MM.1S (cell line): Measurements from ENCODE around the gene NTRK2.
A peak's percentile ranks its signal among the peaks of the same experiment; 100 is the strongest.

Source experiments
- DNase-seq: peaks from one replicate; pipeline ENCODE4 v3.0.0-alpha.2; 2015
- H2AFZ ChIP-seq: fragments of 300-600 bp; sonication (generic); 2 replicates; pipeline ENCODE4 v1.6.0; 2016; ENCODE audit warnings: antibody characterized with exemption, low read length
- H3F3A ChIP-seq: fragments of 300-600 bp; sonication (generic); 2 replicates; pipeline ENCODE4 v1.6.1; 2016; ENCODE audit warnings: mild to moderate bottlenecking, antibody characterized with exemption, low read length, moderate library complexity, mixed read lengths; ENCODE audit not compliant: insufficient read depth
- H3K27ac ChIP-seq: fragments of 300-600 bp; sonication (generic); 2 replicates; pipeline ENCODE4 v1.5.1; 2016; ENCODE audit warnings: mild to moderate bottlenecking, low read length
- H3K27me3 ChIP-seq: fragments of 300-600 bp; sonication (generic); replicated peaks from 2 replicates; pipeline ENCODE4 v1.6.0; 2016; ENCODE audit warnings: low read length; ENCODE audit not compliant: insufficient read depth
- H3K36me3 ChIP-seq: fragments of 300-600 bp; sonication (generic); replicated peaks from 2 replicates; pipeline ENCODE4 v1.6.1; 2016; ENCODE audit warnings: mild to moderate bottlenecking, low read length, mixed read lengths; ENCODE audit not compliant: insufficient read depth
- H3K4me1 ChIP-seq: fragments of 300-600 bp; sonication (generic); 2 replicates; pipeline ENCODE4 v1.6.1; 2016; ENCODE audit warnings: low read length, mixed read lengths
- H3K4me2 ChIP-seq: fragments of 300-600 bp; sonication (generic); 2 replicates; pipeline ENCODE4 v1.6.0; 2016; ENCODE audit warnings: low read depth, low read length
- H3K4me3 ChIP-seq: fragments of 300-600 bp; sonication (generic); 2 replicates; pipeline ENCODE4 v1.5.1; 2016; ENCODE audit warnings: low read length, mixed read lengths
- H3K79me2 ChIP-seq: fragments of 300-600 bp; sonication (generic); 2 replicates; pipeline ENCODE4 v1.6.1; 2016; ENCODE audit warnings: mixed run types, low read length, mixed read lengths
- H3K9ac ChIP-seq: fragments of 300-600 bp; sonication (generic); 2 replicates; pipeline ENCODE4 v1.6.1; 2016; ENCODE audit warnings: low read length, mixed read lengths
- H3K9me2 ChIP-seq: fragments of 300-600 bp; sonication (generic); replicated peaks from 2 replicates; pipeline ENCODE4 v1.6.1; 2016; ENCODE audit warnings: mild to moderate bottlenecking, low read length, mixed read lengths; ENCODE audit not compliant: insufficient read depth
- H3K9me3 ChIP-seq: fragments of 300-600 bp; sonication (generic); replicated peaks from 2 replicates; pipeline ENCODE4 v1.6.1; 2016; ENCODE audit warnings: mild to moderate bottlenecking, low read length, mixed read lengths; ENCODE audit not compliant: insufficient read depth
- H4K20me1 ChIP-seq: fragments of 300-600 bp; sonication (generic); 2 replicates; pipeline ENCODE4 v1.6.1; 2016; ENCODE audit warnings: mild to moderate bottlenecking, low read length, moderate library complexity, mixed read lengths; ENCODE audit not compliant: insufficient read depth
- EZH2 ChIP-seq: fragments of 300-600 bp; sonication (generic); optimal IDR thresholded peaks from 2 replicates; pipeline ENCODE3; 2017; ENCODE audit warnings: low read depth, mild to moderate bottlenecking, antibody characterized with exemption, low read length, mixed read lengths
- EZH2phosphoT487 ChIP-seq: fragments of 300-600 bp; sonication (generic); IDR thresholded peaks from 2 replicates; pipeline ENCODE4 v1.6.1; 2018; ENCODE audit warnings: antibody characterized with exemption, low read length
- TF ChIP-seq, protein P1 (sequence below): fragments of 300-600 bp; sonication (generic); IDR thresholded peaks from 2 replicates; pipeline ENCODE4 v1.5.1; 2016; ENCODE audit warnings: antibody characterized with exemption, low read length, mixed read lengths

Gene NTRK2

DNA sequence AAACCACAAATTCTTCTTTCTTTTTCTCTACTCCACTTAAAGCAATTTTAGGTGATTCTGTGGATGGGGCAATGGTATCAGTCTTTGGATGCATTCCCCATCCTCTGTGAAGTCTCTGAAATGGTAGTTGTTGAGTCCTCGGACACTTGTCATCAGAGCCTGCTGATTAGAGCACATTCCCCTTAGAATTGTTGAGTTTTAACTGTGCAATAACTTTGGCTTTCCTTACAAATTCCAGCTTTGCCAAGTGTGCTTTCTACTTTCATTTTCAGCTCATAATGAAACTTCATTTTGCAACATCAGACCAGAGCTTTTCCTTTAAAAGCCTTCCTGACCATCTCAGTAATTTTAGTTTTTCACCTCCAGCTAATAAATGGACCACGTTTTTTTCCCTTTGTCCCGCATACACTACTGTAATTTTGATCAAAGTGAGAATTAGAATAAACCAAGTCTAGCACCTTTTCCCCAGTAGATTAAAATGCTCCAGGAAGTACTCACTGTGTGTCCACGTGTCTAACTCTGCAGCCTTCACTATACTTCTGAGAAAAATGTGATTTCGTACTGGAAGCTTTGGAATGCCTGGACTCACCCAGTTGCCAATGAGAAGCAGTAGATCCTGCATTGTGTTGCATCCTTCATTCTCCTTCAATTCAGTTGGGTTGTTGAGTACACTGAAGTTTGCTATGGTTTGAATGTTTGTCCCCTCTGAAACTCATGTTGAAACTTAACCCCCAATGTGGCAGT is 135.6 kb downstream of the NTRK2 start:
- no peaks in the 10 kb centered on the region for H3K36me3 ChIP-seq
- no peaks in the 10 kb centered on the region for H3K9me3 ChIP-seq
- peaks cover 3% of the 10 kb centered on the region; the same call in 1 of the 2 replicates for H3F3A ChIP-seq
- H3K4me3 ChIP-seq = no peak overlapping the region
- H4K20me1 ChIP-seq = no peaks in the 10 kb centered on the region
- H3K79me2 ChIP-seq = no peaks in the 10 kb centered on the region
- no peak overlapping the region for H3K9ac ChIP-seq
- H3K4me2 ChIP-seq = peak overlapping the region; percentile 28
- no peaks in the 10 kb centered on the region for H3K9me2 ChIP-seq
- no peak for DNase-seq
- TF ChIP-seq, protein P1, sequence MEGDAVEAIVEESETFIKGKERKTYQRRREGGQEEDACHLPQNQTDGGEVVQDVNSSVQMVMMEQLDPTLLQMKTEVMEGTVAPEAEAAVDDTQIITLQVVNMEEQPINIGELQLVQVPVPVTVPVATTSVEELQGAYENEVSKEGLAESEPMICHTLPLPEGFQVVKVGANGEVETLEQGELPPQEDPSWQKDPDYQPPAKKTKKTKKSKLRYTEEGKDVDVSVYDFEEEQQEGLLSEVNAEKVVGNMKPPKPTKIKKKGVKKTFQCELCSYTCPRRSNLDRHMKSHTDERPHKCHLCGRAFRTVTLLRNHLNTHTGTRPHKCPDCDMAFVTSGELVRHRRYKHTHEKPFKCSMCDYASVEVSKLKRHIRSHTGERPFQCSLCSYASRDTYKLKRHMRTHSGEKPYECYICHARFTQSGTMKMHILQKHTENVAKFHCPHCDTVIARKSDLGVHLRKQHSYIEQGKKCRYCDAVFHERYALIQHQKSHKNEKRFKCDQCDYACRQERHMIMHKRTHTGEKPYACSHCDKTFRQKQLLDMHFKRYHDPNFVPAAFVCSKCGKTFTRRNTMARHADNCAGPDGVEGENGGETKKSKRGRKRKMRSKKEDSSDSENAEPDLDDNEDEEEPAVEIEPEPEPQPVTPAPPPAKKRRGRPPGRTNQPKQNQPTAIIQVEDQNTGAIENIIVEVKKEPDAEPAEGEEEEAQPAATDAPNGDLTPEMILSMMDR = no peak
- TF ChIP-seq EZH2phosphoT487 = no peak
- TF ChIP-seq EZH2 = no peak
- H3K4me1 ChIP-seq = peaks cover 10% of the 10 kb centered on the region
- H2AFZ ChIP-seq = no peak overlapping the region
- H3K27ac ChIP-seq = no peak overlapping the region
- H3K27me3 ChIP-seq = no peaks in the 10 kb centered on the region

DNA sequence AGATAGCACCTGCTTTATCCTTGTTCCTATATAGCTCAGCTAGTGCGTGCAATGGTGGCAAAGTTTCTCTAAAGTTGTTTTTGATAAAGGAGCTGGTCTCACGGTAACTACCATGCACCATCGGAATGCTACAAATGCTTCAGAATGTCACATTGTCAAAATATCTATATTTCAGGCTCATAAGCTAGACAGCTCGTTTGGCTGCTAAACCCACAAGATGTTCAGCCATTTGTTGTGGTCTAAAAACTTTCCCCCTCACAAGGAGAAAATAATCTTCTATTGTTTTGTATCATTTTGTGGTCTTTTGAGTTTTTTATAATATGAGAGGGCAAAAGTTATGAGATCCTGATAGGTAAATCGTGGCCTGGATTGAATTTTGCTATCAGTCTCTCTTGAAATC is 137.9 kb downstream of the NTRK2 start:
- no peak for DNase-seq
- no peaks in the 10 kb centered on the region for H3K36me3 ChIP-seq
- H3K27ac ChIP-seq = no peak overlapping the region
- peaks cover 10% of the 10 kb centered on the region for H3K4me1 ChIP-seq
- H3K27me3 ChIP-seq = no peaks in the 10 kb centered on the region
- H3F3A ChIP-seq = peaks cover 3% of the 10 kb centered on the region; the same call in 1 of the 2 replicates
- H3K4me2 ChIP-seq = no peak overlapping the region
- H3K9me2 ChIP-seq = no peaks in the 10 kb centered on the region
- no peaks in the 10 kb centered on the region for H4K20me1 ChIP-seq
- H3K9me3 ChIP-seq = no peaks in the 10 kb centered on the region
- H2AFZ ChIP-seq = no peak overlapping the region
- no peak for TF ChIP-seq EZH2phosphoT487
- no peaks in the 10 kb centered on the region for H3K79me2 ChIP-seq
- H3K4me3 ChIP-seq = no peak overlapping the region
- H3K9ac ChIP-seq = no peak overlapping the region

DNA sequence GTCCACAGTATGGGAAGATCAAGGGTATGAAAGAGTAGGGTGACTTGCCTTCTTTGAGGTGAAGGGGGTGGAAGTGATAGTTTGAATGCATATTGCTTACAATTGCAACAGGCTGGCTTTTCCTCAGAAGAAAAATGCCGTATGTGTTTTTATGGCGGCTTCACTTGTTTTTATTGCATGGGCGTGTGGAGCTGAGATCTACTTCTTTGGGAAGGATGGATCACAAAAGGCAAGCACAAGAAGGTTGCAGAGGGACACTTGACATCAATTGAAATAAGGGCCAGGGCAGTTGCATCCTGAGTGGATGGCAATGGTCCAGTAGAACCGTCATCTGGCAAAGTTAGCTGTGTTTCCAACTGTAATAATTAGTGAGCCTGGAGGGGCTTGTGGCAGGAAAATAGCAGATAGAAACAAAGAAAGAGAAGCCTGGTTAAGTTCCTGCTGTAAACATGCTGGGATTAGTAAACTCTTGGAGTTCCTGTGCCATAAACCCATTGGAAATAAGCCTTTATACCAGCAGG is 138.4 kb downstream of the NTRK2 start:
- H3K9me2 ChIP-seq = no peaks in the 10 kb centered on the region
- H3F3A ChIP-seq = peaks cover 3% of the 10 kb centered on the region; the same call in 1 of the 2 replicates
- H3K4me3 ChIP-seq = no peak overlapping the region
- no peak for DNase-seq
- no peaks in the 10 kb centered on the region for H3K27me3 ChIP-seq
- peaks cover 10% of the 10 kb centered on the region for H3K4me1 ChIP-seq
- no peak overlapping the region for H3K27ac ChIP-seq
- H3K4me2 ChIP-seq = no peak overlapping the region
- H2AFZ ChIP-seq = no peak overlapping the region
- H4K20me1 ChIP-seq = no peaks in the 10 kb centered on the region
- H3K9me3 ChIP-seq = no peaks in the 10 kb centered on the region
- no peaks in the 10 kb centered on the region for H3K79me2 ChIP-seq
- TF ChIP-seq EZH2 (no peak), EZH2phosphoT487 (no peak)
- TF ChIP-seq, protein P1 = no peak
- no peak overlapping the region for H3K9ac ChIP-seq
- H3K36me3 ChIP-seq = no peaks in the 10 kb centered on the region

DNA sequence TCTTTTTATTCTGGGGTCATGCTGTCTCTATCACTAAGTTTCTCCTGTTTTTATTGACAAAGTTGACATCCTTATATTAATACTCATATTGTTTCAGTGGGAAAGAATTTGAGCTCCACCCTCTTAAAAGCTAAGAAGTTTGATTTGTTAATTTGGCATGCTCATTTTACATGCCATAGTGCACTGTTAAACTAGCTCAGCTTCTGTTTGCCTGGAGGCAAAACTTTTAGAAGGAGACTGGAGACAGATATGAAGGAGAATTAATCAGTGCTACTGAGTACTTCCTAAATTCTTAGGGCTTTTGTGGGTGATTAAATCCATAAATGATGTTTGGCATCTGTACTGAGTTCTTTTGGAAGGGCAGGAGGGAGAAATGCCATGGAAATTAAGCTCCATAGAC is 138.9 kb downstream of the NTRK2 start:
- no peaks in the 10 kb centered on the region for H3K27me3 ChIP-seq
- TF ChIP-seq EZH2 (no peak), EZH2phosphoT487 (no peak)
- TF ChIP-seq, protein P1 = no peak

More for the DNA sequence above, 138.9 kb downstream of the NTRK2 start:
- Histone ChIP-seq H3F3A (peaks cover 3% of the 10 kb centered on the region; the same call in 1 of the 2 replicates), H4K20me1 (no peaks in the 10 kb centered on the region), H3K36me3 (no peaks in the 10 kb centered on the region), H3K9me2 (no peaks in the 10 kb centered on the region), H3K9me3 (no peaks in the 10 kb centered on the region), H3K9ac (no peak overlapping the region), H3K4me3 (no peak overlapping the region), H3K4me1 (peaks cover 10% of the 10 kb centered on the region), H3K4me2 (no peak overlapping the region), H2AFZ (no peak overlapping the region), H3K27ac (no peak overlapping the region), H3K79me2 (no peaks in the 10 kb centered on the region)
- DNase-seq = no peak
